HL-60 (cell line): ENCODE results near the gene ASCC3.

ENCODE experiments used
- GABPA ChIP-seq: IDR thresholded peaks from 2 replicates; pipeline ENCODE4 v1.6.1; 2012; ENCODE audit warnings: low read depth
- TF ChIP-seq, protein P1 (sequence below): IDR thresholded peaks from one replicate; pipeline ENCODE4 v1.5.1; 2011; ENCODE audit warnings: low read length, control low read depth, inconsistent platforms; ENCODE audit not compliant: insufficient read depth
- TF ChIP-seq, protein P2 (sequence below): IDR thresholded peaks from 2 replicates; pipeline ENCODE4 v1.6.1; 2012; ENCODE audit warnings: low read depth; ENCODE audit not compliant: insufficient replicate concordance

GRCh38 chr6:100592929-100593328 is 288.2 kb downstream of the ASCC3 start:
- TF ChIP-seq, protein P1, sequence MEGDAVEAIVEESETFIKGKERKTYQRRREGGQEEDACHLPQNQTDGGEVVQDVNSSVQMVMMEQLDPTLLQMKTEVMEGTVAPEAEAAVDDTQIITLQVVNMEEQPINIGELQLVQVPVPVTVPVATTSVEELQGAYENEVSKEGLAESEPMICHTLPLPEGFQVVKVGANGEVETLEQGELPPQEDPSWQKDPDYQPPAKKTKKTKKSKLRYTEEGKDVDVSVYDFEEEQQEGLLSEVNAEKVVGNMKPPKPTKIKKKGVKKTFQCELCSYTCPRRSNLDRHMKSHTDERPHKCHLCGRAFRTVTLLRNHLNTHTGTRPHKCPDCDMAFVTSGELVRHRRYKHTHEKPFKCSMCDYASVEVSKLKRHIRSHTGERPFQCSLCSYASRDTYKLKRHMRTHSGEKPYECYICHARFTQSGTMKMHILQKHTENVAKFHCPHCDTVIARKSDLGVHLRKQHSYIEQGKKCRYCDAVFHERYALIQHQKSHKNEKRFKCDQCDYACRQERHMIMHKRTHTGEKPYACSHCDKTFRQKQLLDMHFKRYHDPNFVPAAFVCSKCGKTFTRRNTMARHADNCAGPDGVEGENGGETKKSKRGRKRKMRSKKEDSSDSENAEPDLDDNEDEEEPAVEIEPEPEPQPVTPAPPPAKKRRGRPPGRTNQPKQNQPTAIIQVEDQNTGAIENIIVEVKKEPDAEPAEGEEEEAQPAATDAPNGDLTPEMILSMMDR, result no peak
- no peak for TF ChIP-seq GABPA
- TF ChIP-seq, protein P2, sequence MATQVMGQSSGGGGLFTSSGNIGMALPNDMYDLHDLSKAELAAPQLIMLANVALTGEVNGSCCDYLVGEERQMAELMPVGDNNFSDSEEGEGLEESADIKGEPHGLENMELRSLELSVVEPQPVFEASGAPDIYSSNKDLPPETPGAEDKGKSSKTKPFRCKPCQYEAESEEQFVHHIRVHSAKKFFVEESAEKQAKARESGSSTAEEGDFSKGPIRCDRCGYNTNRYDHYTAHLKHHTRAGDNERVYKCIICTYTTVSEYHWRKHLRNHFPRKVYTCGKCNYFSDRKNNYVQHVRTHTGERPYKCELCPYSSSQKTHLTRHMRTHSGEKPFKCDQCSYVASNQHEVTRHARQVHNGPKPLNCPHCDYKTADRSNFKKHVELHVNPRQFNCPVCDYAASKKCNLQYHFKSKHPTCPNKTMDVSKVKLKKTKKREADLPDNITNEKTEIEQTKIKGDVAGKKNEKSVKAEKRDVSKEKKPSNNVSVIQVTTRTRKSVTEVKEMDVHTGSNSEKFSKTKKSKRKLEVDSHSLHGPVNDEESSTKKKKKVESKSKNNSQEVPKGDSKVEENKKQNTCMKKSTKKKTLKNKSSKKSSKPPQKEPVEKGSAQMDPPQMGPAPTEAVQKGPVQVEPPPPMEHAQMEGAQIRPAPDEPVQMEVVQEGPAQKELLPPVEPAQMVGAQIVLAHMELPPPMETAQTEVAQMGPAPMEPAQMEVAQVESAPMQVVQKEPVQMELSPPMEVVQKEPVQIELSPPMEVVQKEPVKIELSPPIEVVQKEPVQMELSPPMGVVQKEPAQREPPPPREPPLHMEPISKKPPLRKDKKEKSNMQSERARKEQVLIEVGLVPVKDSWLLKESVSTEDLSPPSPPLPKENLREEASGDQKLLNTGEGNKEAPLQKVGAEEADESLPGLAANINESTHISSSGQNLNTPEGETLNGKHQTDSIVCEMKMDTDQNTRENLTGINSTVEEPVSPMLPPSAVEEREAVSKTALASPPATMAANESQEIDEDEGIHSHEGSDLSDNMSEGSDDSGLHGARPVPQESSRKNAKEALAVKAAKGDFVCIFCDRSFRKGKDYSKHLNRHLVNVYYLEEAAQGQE, result no peak
